A172 (cell line): ENCODE measurements around the gene FAM124B. TPM values are rescaled to one million over a fixed set of nuclear protein-coding genes. Genes with fewer than 3 reads are reported as not detected.

ENCODE experiments used
- DNase-seq: peaks from one replicate; pipeline ENCODE4 v3.0.0-alpha.2; 2015; ENCODE audit warnings: low spot score
- total RNA-seq: library from RNA; depleted of rRNA; stranded (reverse); fragments of >200 nt; shearing (Covaris generic); gene quantifications from 2 replicates; pipeline ENCODE4 v1.2.3, GENCODE V29; 2014; rRNA removed

Gene FAM124B
- total RNA-seq, 1 experiment from 2014 or later = not detected

DNA sequence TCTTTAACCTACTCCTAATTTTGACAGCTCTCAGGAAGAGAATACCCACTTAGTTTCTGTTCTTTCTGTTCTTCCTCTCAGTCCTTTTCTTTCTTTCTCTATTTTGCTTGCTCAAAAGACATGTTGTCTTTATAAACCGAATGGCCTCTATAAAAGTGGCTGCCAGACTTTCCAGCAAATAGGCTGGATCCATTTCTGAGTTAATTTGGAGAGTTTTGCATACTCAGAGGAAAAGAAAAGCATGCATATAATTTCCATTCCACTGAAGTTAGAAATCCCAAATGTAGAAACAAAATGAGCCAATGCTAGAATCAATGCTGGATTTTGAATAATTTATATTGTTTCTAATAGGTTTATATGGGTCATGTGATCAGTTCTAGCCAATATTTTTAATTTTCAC lies 65.9 kb downstream of the FAM124B start:
- DNase-seq = no peak

DNA sequence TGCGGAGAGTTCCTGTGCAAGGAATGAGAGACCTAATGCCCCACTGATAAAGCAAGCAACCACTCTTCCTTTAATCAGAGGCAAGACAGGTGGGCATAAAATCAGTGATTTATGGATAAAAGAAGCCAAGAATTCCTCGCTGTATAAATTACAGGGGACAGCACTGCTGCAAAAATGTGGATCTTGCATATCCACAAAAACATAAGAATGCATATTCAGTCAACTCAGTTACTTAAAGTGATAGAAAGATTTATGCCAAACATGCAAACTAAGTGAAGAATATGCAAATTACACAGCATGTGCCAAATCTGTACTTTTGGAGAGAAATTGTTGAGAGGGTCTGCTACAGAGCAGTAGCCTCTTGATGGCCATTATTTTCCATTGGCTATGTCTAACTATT lies 67.2 kb downstream of the FAM124B start:
- no peak for DNase-seq

DNA sequence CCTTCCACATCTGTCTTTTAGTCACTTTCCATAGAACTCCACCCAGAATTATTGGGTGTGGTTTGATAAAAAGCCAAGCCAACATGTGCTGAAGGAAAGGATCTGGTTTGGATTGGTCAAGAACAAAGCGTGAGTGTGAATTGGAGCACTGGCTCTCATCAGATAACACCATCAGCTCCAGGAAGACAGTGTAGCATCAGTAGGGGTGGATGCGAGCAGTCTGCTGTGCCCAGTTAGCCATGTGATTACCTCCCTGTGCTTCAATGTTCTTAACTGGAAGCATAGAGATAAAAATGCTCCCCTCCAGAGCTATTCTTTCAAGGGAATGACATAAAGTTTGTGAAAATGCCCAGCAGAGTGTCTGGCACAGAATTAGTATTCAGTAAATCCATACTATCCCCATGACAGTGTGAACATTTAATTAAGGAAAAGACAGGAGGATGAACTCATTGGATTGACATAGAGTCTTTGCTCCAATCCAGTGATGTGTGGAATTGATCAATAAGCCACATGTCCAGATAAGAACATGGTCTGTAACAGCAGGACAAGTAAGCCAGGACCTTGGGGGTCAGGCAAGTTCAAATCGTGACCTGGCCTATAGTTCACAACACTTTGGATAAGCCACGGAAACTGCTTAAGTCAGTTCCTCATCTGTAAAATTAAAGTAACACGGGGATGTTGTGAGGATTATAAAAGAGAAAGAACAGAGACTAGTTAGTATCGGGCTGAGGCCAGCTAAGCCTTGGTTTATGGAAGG lies 68.0 kb downstream of the FAM124B start:
- DNase-seq = peak; percentile 4

DNA sequence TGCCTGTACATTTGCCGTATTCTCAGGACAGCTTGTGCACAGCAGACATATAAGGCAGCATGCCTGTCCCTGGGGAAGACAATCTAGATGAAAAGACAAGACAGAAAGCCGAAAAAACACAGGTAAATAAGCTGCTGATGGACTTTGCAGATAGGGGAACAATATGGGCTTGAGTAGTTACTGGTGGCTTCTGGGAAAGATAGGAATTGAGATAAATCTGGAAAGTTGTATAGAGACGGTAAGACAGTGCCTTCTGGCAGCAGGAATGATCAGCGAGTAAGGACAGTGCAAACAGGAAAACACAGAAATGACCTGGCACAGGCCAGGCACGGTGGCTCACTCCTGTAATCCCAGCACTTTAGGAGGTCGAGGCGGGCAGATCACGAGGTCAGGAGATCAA lies 70.2 kb downstream of the FAM124B start:
- DNase-seq = no peak

DNA sequence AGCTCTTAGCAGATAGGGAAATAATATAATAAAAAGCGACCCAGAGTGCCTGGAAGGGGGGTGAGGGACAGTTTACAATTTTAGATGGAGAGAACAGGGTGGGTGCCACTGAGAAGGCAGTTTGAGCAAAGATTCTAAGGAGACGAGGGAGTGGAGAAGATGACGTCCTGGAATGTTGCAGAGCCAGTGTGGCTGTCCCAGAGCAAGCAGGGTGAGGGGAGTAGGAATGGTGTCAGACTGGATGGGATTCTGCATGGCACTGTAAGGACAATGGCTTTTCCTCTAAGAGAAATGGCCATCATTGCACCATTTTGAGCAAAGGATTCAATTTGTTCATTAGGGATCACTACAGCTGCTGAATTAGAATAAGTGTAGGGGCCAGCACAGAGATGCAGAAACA lies 73.1 kb downstream of the FAM124B start:
- no peak for DNase-seq

Other genes starting within 250 kb of the FAM124B start
- 80.2 and 114 TPM in 2 replicates for gene CUL3, start 183.3 kb upstream of the FAM124B start, total RNA-seq